GM23338 (cell line): ENCODE results near the gene PHACTR2. TPM values are rescaled to one million over a fixed set of nuclear protein-coding genes. Genes with fewer than 3 reads are reported as not detected.

Experiments
- ATAC-seq: fragments of 200-7000 bp; cut with Tn5 transposase; 3 replicates; pipeline ENCODE4 v1.9.1; 2020
- DNase-seq: peaks from one replicate; pipeline ENCODE4 v3.0.0-alpha.2; 2015; ENCODE audit warnings: low spot score
- H2AFZ ChIP-seq: fragments of 200-600 bp; sonication (generic); 2 replicates; pipeline ENCODE4 v1.8.0; 2016; ENCODE audit warnings: antibody characterized with exemption, mild to moderate bottlenecking, moderate library complexity
- H3F3A ChIP-seq: fragments of 200-600 bp; sonication (generic); replicated peaks from 2 replicates; pipeline ENCODE4 v1.8.0; 2017; ENCODE audit warnings: antibody characterized with exemption, mixed run types, low read depth
- H3K27ac ChIP-seq: fragments of 200-600 bp; sonication (generic); 2 replicates; pipeline ENCODE4 v1.6.1; 2016; ENCODE audit warnings: low read depth
- H3K27me3 ChIP-seq: fragments of 200-600 bp; sonication (generic); 2 replicates; pipeline ENCODE4 v1.8.0; 2016; ENCODE audit warnings: mild to moderate bottlenecking, mixed run types, moderate library complexity; ENCODE audit not compliant: insufficient read depth
- H3K36me3 ChIP-seq: fragments of 200-600 bp; sonication (generic); 2 replicates; pipeline ENCODE4 v1.8.0; 2016; ENCODE audit warnings: mild to moderate bottlenecking; ENCODE audit not compliant: insufficient read depth
- H3K4me1 ChIP-seq: fragments of 200-600 bp; sonication (generic); 2 replicates; pipeline ENCODE4 v1.8.0; 2016; ENCODE audit warnings: mild to moderate bottlenecking, moderate library complexity; ENCODE audit not compliant: insufficient read depth
- H3K4me2 ChIP-seq: fragments of 200-600 bp; sonication (generic); 2 replicates; pipeline ENCODE4 v1.7.1; 2017; ENCODE audit warnings: mixed run types
- H3K4me3 ChIP-seq: fragments of 200-600 bp; sonication (generic); 2 replicates; pipeline ENCODE4 v1.6.1; 2016; ENCODE audit warnings: mixed run types
- H3K79me2 ChIP-seq: fragments of 200-600 bp; sonication (generic); replicated peaks from 2 replicates; pipeline ENCODE4 v1.8.0; 2017; ENCODE audit warnings: mild to moderate bottlenecking; ENCODE audit not compliant: insufficient read depth
- H3K9me2 ChIP-seq: fragments of 200-600 bp; sonication (generic); 2 replicates; pipeline ENCODE4 v1.8.0; 2017; ENCODE audit not compliant: insufficient read depth
- H4K20me1 ChIP-seq: fragments of 200-600 bp; sonication (generic); replicated peaks from 2 replicates; pipeline ENCODE4 v1.8.0; 2017; ENCODE audit warnings: mild to moderate bottlenecking; ENCODE audit not compliant: insufficient read depth
- H3K27ac Mint-ChIP-seq: 2 replicates; pipeline ENCODE4 v1.8.0; 2020; ENCODE audit warnings: inconsistent platforms, mild to moderate bottlenecking, moderate library complexity, mixed read lengths
- H3K27me3 Mint-ChIP-seq: 3 replicates; pipeline ENCODE4 v1.8.0; 2022; ENCODE audit warnings: low read depth, mild to moderate bottlenecking, moderate library complexity, mixed read lengths, inconsistent platforms; ENCODE audit not compliant: insufficient read depth, poor library complexity
- H3K36me3 Mint-ChIP-seq: 3 replicates; pipeline ENCODE4 v1.8.0; 2021; ENCODE audit warnings: low read depth, mild to moderate bottlenecking, inconsistent platforms, moderate library complexity, mixed read lengths
- H3K4me1 Mint-ChIP-seq: 3 replicates; pipeline ENCODE4 v1.8.0; 2020; ENCODE audit warnings: mild to moderate bottlenecking, inconsistent platforms, mixed read lengths
- H3K4me3 Mint-ChIP-seq: 3 replicates; pipeline ENCODE4 v1.8.0; 2021; ENCODE audit warnings: moderate library complexity, mild to moderate bottlenecking, inconsistent platforms, mixed read lengths
- H3K9me3 Mint-ChIP-seq: 3 replicates; pipeline ENCODE4 v1.8.0; 2020; ENCODE audit warnings: moderate library complexity, mild to moderate bottlenecking, inconsistent platforms, mixed read lengths
- EZH2 ChIP-seq: fragments of 200-600 bp; sonication (generic); IDR thresholded peaks from one replicate; pipeline ENCODE4 v1.8.0; 2017; ENCODE audit warnings: antibody characterized with exemption, mild to moderate bottlenecking, low read depth; ENCODE audit not compliant: unreplicated experiment
- EZH2phosphoT487 ChIP-seq: fragments of 200-600 bp; sonication (generic); IDR thresholded peaks from one replicate; pipeline ENCODE4 v1.8.1; 2018; ENCODE audit warnings: antibody characterized with exemption; ENCODE audit not compliant: unreplicated experiment
- JUNB ChIP-seq: IDR thresholded peaks from one replicate; pipeline ENCODE4 v1.6.1; 2016; ENCODE audit warnings: antibody characterized with exemption; ENCODE audit not compliant: unreplicated experiment
- NANOG ChIP-seq: IDR thresholded peaks from 2 replicates; pipeline ENCODE4 v1.6.1; 2016; ENCODE audit warnings: antibody characterized with exemption, borderline replicate concordance
- POLR2AphosphoS5 ChIP-seq: IDR thresholded peaks from 2 replicates; pipeline ENCODE4 v1.6.1; 2016; ENCODE audit warnings: antibody characterized with exemption, low read depth
- ZNF114 ChIP-seq: fragments of 250-450 bp; sonication (Bioruptor Pico); IDR thresholded peaks from 2 replicates; pipeline ENCODE4 v1.5.0; 2020; ENCODE audit warnings: mild to moderate bottlenecking, moderate library complexity
- ZNF331 ChIP-seq: fragments of 250-450 bp; sonication (Bioruptor Pico); IDR thresholded peaks from 2 replicates; pipeline ENCODE4 v1.5.0; 2020; ENCODE audit warnings: low read depth, mild to moderate bottlenecking, moderate library complexity
- polyA plus RNA-seq: library from polyadenylated mRNA; unstranded; fragments of >200 nt; fragmentation: Nextera tagmentation; extraction: Ambion mirVana; gene quantifications from 2 replicates; pipeline ENCODE4 v1.2.1, GENCODE V29; 2016
- total RNA-seq: library from RNA; depleted of rRNA; stranded (reverse); fragments of >200 nt; shearing (Covaris generic); gene quantifications from 2 replicates; pipeline ENCODE4 v1.2.3, GENCODE V29; 2014
- TF ChIP-seq, protein P1 (sequence below): IDR thresholded peaks from 2 replicates; pipeline ENCODE4 v1.6.1; 2016; ENCODE audit warnings: antibody characterized with exemption
- TF ChIP-seq, protein P2 (sequence below): IDR thresholded peaks from one replicate; pipeline ENCODE4 v1.6.1; 2018; ENCODE audit warnings: antibody characterized with exemption; ENCODE audit not compliant: unreplicated experiment
- TF ChIP-seq, protein P3 (sequence below): fragments of 250-450 bp; sonication (Bioruptor Pico); IDR thresholded peaks from 2 replicates; pipeline ENCODE4 v1.5.0; 2020; ENCODE audit warnings: mild to moderate bottlenecking, moderate library complexity

PHACTR2 gene
- total and polyA plus RNA-seq, 2 experiments from 2014 or later = 67.7 to 105 TPM

DNA sequence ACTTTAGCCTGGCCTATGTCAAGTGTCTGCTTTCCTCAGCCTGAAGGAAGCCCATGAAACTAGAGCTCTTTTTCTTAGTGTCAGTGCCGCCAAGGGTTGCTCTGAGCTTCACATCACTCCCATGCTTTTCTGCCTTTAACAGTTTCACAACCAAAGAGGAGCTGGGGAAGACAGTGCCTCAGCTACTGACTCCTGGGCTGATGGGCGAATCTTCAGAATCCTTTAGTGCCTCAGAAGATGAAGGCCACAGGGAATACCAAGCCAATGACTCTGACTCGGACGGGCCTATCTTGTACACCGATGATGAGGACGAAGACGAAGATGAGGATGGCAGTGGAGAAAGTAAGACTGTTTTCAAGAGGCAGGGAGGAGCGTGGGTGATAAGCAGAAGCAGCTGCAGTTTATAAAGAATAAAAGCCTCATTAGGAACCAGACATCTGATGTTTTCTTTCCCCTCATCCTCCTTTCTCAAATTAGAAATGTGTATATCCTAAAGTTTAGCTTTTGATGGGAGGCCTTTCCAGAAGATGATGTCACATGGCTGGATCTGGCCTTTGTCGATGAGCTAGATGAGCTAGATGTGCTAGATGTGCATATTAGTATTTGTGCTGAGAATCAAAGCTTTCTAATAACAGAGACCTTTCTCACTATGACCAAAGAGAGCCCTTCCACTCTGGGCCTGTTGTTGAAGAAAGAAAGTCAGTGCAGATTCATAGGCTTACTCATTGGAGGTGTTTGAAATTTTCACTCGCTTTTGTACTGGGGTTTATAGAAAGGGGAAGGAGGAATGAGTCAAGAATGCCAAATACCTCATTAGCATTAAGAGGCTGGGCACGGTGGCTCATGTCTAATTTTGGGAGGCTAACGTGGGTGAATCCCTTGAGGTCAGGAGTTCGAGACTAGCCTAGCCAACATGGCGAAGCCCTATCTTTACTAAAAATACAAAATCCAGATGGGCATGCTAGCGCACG is 94.6 kb downstream of the PHACTR2 start:
- Histone ChIP-seq H3K9me2 (no peaks in the 10 kb centered on the region), H3K79me2 (no peaks in the 10 kb centered on the region), H4K20me1 (no peaks in the 10 kb centered on the region), H3K4me1 (no peaks in the 10 kb centered on the region), H2AFZ (no peak overlapping the region), H3K4me3 (no peak overlapping the region), H3F3A (peaks cover 3% of the 10 kb centered on the region; the same call in 1 of the 2 replicates), H3K4me2 (no peak overlapping the region), H3K27ac (peak overlapping the region; percentile 59; the same call in 1 of the 2 replicates), H3K36me3 (peaks cover 31% of the 10 kb centered on the region), H3K27me3 (no peaks in the 10 kb centered on the region)
- no peak for ATAC-seq
- H3K4me1 Mint-ChIP-seq = peaks cover 12% of the 10 kb centered on the region
- H3K36me3 Mint-ChIP-seq = peaks cover 16% of the 10 kb centered on the region
- H3K27ac Mint-ChIP-seq = peak overlapping the region; percentile 11; the same call in 1 of the 2 replicates
- no peak overlapping the region for H3K4me3 Mint-ChIP-seq
- no peaks in the 10 kb centered on the region for H3K9me3 Mint-ChIP-seq
- no peak for DNase-seq
- TF ChIP-seq, protein P1, sequence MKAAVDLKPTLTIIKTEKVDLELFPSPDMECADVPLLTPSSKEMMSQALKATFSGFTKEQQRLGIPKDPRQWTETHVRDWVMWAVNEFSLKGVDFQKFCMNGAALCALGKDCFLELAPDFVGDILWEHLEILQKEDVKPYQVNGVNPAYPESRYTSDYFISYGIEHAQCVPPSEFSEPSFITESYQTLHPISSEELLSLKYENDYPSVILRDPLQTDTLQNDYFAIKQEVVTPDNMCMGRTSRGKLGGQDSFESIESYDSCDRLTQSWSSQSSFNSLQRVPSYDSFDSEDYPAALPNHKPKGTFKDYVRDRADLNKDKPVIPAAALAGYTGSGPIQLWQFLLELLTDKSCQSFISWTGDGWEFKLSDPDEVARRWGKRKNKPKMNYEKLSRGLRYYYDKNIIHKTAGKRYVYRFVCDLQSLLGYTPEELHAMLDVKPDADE = no peak
- no peak for TF ChIP-seq NANOG
- TF ChIP-seq EZH2 = no peak
- TF ChIP-seq, protein P2, sequence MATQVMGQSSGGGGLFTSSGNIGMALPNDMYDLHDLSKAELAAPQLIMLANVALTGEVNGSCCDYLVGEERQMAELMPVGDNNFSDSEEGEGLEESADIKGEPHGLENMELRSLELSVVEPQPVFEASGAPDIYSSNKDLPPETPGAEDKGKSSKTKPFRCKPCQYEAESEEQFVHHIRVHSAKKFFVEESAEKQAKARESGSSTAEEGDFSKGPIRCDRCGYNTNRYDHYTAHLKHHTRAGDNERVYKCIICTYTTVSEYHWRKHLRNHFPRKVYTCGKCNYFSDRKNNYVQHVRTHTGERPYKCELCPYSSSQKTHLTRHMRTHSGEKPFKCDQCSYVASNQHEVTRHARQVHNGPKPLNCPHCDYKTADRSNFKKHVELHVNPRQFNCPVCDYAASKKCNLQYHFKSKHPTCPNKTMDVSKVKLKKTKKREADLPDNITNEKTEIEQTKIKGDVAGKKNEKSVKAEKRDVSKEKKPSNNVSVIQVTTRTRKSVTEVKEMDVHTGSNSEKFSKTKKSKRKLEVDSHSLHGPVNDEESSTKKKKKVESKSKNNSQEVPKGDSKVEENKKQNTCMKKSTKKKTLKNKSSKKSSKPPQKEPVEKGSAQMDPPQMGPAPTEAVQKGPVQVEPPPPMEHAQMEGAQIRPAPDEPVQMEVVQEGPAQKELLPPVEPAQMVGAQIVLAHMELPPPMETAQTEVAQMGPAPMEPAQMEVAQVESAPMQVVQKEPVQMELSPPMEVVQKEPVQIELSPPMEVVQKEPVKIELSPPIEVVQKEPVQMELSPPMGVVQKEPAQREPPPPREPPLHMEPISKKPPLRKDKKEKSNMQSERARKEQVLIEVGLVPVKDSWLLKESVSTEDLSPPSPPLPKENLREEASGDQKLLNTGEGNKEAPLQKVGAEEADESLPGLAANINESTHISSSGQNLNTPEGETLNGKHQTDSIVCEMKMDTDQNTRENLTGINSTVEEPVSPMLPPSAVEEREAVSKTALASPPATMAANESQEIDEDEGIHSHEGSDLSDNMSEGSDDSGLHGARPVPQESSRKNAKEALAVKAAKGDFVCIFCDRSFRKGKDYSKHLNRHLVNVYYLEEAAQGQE = no peak
- TF ChIP-seq POLR2AphosphoS5 = no peak
- TF ChIP-seq JUNB = no peak
- TF ChIP-seq ZNF114 (CRISPR knock-in tag) = no peak
- no peak for TF ChIP-seq ZNF331 (CRISPR knock-in tag)
- TF ChIP-seq EZH2phosphoT487 = no peak
- TF ChIP-seq, protein P3, sequence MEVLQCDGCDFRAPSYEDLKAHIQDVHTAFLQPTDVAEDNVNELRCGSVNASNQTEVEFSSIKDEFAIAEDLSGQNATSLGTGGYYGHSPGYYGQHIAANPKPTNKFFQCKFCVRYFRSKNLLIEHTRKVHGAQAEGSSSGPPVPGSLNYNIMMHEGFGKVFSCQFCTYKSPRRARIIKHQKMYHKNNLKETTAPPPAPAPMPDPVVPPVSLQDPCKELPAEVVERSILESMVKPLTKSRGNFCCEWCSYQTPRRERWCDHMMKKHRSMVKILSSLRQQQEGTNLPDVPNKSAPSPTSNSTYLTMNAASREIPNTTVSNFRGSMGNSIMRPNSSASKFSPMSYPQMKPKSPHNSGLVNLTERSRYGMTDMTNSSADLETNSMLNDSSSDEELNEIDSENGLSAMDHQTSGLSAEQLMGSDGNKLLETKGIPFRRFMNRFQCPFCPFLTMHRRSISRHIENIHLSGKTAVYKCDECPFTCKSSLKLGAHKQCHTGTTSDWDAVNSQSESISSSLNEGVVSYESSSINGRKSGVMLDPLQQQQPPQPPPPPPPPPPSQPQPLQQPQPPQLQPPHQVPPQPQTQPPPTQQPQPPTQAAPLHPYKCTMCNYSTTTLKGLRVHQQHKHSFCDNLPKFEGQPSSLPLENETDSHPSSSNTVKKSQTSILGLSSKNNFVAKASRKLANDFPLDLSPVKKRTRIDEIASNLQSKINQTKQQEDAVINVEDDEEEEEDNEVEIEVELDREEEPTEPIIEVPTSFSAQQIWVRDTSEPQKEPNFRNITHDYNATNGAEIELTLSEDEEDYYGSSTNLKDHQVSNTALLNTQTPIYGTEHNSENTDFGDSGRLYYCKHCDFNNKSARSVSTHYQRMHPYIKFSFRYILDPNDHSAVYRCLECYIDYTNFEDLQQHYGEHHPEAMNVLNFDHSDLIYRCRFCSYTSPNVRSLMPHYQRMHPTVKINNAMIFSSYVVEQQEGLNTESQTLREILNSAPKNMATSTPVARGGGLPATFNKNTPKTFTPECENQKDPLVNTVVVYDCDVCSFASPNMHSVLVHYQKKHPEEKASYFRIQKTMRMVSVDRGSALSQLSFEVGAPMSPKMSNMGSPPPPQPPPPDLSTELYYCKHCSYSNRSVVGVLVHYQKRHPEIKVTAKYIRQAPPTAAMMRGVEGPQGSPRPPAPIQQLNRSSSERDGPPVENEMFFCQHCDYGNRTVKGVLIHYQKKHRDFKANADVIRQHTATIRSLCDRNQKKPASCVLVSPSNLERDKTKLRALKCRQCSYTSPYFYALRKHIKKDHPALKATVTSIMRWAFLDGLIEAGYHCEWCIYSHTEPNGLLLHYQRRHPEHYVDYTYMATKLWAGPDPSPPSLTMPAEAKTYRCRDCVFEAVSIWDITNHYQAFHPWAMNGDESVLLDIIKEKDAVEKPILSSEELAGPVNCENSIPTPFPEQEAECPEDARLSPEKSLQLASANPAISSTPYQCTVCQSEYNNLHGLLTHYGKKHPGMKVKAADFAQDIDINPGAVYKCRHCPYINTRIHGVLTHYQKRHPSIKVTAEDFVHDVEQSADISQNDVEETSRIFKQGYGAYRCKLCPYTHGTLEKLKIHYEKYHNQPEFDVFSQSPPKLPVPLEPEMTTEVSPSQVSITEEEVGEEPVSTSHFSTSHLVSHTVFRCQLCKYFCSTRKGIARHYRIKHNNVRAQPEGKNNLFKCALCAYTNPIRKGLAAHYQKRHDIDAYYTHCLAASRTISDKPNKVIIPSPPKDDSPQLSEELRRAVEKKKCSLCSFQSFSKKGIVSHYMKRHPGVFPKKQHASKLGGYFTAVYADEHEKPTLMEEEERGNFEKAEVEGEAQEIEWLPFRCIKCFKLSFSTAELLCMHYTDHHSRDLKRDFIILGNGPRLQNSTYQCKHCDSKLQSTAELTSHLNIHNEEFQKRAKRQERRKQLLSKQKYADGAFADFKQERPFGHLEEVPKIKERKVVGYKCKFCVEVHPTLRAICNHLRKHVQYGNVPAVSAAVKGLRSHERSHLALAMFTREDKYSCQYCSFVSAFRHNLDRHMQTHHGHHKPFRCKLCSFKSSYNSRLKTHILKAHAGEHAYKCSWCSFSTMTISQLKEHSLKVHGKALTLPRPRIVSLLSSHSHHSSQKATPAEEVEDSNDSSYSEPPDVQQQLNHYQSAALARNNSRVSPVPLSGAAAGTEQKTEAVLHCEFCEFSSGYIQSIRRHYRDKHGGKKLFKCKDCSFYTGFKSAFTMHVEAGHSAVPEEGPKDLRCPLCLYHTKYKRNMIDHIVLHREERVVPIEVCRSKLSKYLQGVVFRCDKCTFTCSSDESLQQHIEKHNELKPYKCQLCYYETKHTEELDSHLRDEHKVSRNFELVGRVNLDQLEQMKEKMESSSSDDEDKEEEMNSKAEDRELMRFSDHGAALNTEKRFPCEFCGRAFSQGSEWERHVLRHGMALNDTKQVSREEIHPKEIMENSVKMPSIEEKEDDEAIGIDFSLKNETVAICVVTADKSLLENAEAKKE (CRISPR knock-in tag) = no peak
- no peaks in the 10 kb centered on the region for H3K27me3 Mint-ChIP-seq
